Ovary (tissue), 3 donors: ENCODE results near the gene USP13.

ENCODE experiments used
- EP300 ChIP-seq: sonication (generic); formaldehyde crosslinking; IDR thresholded peaks from one replicate; pipeline ENCODE4 v1.6.1; 2017; ENCODE audit warnings: antibody characterized with exemption
- POLR2A ChIP-seq: fragments of 450-650 bp; IDR thresholded peaks from one replicate; pipeline ENCODE4 v1.6.1; 2017; ENCODE audit warnings: antibody characterized with exemption, mild to moderate bottlenecking, moderate library complexity
- TF ChIP-seq, protein P1 (sequence below), 3 donors: fragments of 450-650 bp in 2 of 3; fragments of 200-600 bp in 1 of 3; IDR thresholded peaks; one replicate each; pipeline versions ENCODE4 v1.5.1 to v1.8.0; 2016 to 2022; ENCODE audit warnings: antibody characterized with exemption in 3 of 3, mild to moderate bottlenecking in 1 of 3
- donor health status: DM: no; HTN: no; CAD: no.

- TF ChIP-seq, protein P1, sequence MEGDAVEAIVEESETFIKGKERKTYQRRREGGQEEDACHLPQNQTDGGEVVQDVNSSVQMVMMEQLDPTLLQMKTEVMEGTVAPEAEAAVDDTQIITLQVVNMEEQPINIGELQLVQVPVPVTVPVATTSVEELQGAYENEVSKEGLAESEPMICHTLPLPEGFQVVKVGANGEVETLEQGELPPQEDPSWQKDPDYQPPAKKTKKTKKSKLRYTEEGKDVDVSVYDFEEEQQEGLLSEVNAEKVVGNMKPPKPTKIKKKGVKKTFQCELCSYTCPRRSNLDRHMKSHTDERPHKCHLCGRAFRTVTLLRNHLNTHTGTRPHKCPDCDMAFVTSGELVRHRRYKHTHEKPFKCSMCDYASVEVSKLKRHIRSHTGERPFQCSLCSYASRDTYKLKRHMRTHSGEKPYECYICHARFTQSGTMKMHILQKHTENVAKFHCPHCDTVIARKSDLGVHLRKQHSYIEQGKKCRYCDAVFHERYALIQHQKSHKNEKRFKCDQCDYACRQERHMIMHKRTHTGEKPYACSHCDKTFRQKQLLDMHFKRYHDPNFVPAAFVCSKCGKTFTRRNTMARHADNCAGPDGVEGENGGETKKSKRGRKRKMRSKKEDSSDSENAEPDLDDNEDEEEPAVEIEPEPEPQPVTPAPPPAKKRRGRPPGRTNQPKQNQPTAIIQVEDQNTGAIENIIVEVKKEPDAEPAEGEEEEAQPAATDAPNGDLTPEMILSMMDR (IDR thresholded peaks at IDR 0.05), result no peak
- TF ChIP-seq EP300 (no peak), POLR2A (no peak)
Measured at GRCh38 chr3:179837374-179837773, 184.5 kb downstream of the USP13 start.
